Measurements from ENCODE around the gene NDUFS8. TPM values are rescaled to one million over a fixed set of nuclear protein-coding genes. Genes with fewer than 3 reads are reported as not detected.

Gene NDUFS8
- total RNA-seq, 1 donor from 2014 or later = 118 TPM

GRCh38 chr11:68032003-68032402, 1.5 kb downstream of the NDUFS8 start:
- Histone ChIP-seq H3K4me3 (no peak overlapping the region), H3K9me3 (no peaks in the 10 kb centered on the region), H3K27me3 (no peaks in the 10 kb centered on the region), H3K27ac (no peak overlapping the region), H3K36me3 (peaks cover 20% of the 10 kb centered on the region), H3K4me1 (peaks cover 34% of the 10 kb centered on the region)
- DNase-seq = no peak
- TF ChIP-seq CTCF (IDR thresholded peaks at IDR 0.05) = no peak
- no peak for ATAC-seq
- intact Hi-C loops (cut with DNase I) = no loop called here

GRCh38 chr11:68032997-68033707, 2.7 kb downstream of the NDUFS8 start:
- Histone ChIP-seq H3K27me3 (no peaks in the 10 kb centered on the region), H3K36me3 (peaks cover 20% of the 10 kb centered on the region), H3K27ac (peak overlapping the region; percentile 55), H3K9me3 (no peaks in the 10 kb centered on the region), H3K4me1 (peaks cover 45% of the 10 kb centered on the region), H3K4me3 (no peak overlapping the region)
- intact Hi-C loops (cut with DNase I) = no loop called here
- TF ChIP-seq CTCF (IDR thresholded peaks at IDR 0.05) = no peak
- ATAC-seq (no peak), DNase-seq (peak; percentile 64)

- intact Hi-C loops (cut with DNase I) = no loop called here
- peaks cover 51% of the 10 kb centered on the region for H3K4me1 ChIP-seq
- no peak for TF ChIP-seq CTCF (IDR thresholded peaks at IDR 0.05)
- DNase-seq (peak; percentile 72), ATAC-seq (no peak)
- no peaks in the 10 kb centered on the region for H3K27me3 ChIP-seq
- H3K27ac ChIP-seq = peak overlapping the region; percentile 55
- no peaks in the 10 kb centered on the region for H3K9me3 ChIP-seq
- H3K4me3 ChIP-seq = no peak overlapping the region
- peaks cover 20% of the 10 kb centered on the region for H3K36me3 ChIP-seq
Measured at GRCh38 chr11:68033708-68034045, 3.2 kb downstream of the NDUFS8 start.

- Histone ChIP-seq H3K4me1 (peaks cover 58% of the 10 kb centered on the region), H3K27me3 (no peaks in the 10 kb centered on the region), H3K36me3 (peaks cover 20% of the 10 kb centered on the region), H3K27ac (peak overlapping the region; percentile 94), H3K4me3 (no peak overlapping the region), H3K9me3 (no peaks in the 10 kb centered on the region)
- intact Hi-C loops (cut with DNase I) = no loop called here
- ATAC-seq (no peak), DNase-seq (peak; percentile 63)
- no peak for TF ChIP-seq CTCF (IDR thresholded peaks at IDR 0.05)
Measured at GRCh38 chr11:68035266-68035876, 4.9 kb downstream of the NDUFS8 start.

GRCh38 chr11:68036141-68036716, 5.7 kb downstream of the NDUFS8 start:
- Histone ChIP-seq H3K4me1 (peaks cover 62% of the 10 kb centered on the region), H3K27me3 (no peaks in the 10 kb centered on the region), H3K36me3 (peaks cover 20% of the 10 kb centered on the region), H3K27ac (peak overlapping the region; percentile 94), H3K9me3 (no peaks in the 10 kb centered on the region), H3K4me3 (no peak overlapping the region)
- intact Hi-C loops (cut with DNase I) = no loop called here
- DNase-seq = peak; percentile 87
- ATAC-seq = peak; percentile 13
- TF ChIP-seq CTCF (IDR thresholded peaks at IDR 0.05) = no peak
